ENCODE data around the gene SUMO2.

Gene SUMO2

GRCh38 chr17:75124041-75124818 lies 58.5 kb downstream of the SUMO2 start:
- no peak for DNase-seq (ENCODE audit: low spot score)

DNA sequence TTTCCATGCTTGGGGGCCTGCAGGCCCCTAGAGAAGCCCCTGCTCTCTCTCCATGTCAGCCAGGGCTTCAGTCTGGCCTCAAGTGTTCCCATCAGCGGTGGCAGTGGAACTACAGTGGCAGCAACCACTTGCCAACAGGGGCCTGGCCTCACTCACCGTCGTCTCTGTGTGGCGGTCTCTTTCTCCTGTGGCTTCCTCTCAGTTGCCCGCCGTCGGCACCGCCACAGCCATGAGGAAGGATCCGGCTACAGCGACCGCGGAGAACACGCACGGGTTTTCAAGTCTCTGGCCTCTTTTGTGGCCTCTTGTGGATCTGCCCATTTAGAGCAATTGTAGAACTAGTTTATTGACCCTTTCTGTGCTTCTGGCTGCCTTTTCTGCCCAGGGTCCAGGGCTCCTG lies 64.5 kb downstream of the SUMO2 start:
- DNase-seq (ENCODE audit: low spot score) = no peak

DNA sequence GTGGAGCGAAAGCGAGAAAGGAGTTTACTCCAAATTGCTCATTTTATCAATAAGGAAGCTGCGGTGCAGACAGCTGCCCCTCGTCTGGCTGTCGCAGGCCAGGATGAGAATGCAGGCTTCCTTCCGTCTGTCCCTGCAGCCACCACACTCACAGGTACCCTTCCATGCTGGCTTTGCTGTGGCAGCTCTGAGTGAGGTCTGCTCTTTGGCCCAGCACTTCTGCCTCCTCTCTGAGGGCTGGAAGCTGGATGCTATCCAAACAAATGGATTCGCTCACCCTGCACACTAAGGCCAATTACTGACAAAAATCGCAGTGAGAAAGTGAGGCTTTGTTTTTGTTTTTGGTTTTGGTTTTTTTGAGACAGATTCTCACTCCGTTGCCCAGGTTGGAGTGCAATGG lies 66.0 kb downstream of the SUMO2 start:
- DNase-seq (ENCODE audit: low spot score) = no peak

All from Ammon's horn (tissue), 1 donor.